HG02870 (cell line): ENCODE data around the gene CENPX.

Experiments used
- ATAC-seq: cut with Tn5 transposase; IDR thresholded peaks from one replicate; pipeline ENCODE4 v1.9.1; 2021; ENCODE audit warnings: mild to moderate bottlenecking, moderate library complexity; ENCODE audit not compliant: unreplicated experiment

The CENPX gene

GRCh38 chr17:82012640-82013295 lies 9.9 kb downstream of the CENPX start:
- ATAC-seq = no peak

- ATAC-seq = no peak
Measured at GRCh38 chr17:82012261-82012639, 10.4 kb downstream of the CENPX start.

GRCh38 chr17:82011617-82012187 lies 11.0 kb downstream of the CENPX start:
- no peak for ATAC-seq

GRCh38 chr17:82010575-82011525 lies 11.8 kb downstream of the CENPX start:
- ATAC-seq = no peak

GRCh38 chr17:82009413-82009812 lies 13.3 kb downstream of the CENPX start:
- ATAC-seq = no peak

GRCh38 chr17:82008941-82009405 lies 13.7 kb downstream of the CENPX start:
- no peak for ATAC-seq

GRCh38 chr17:82008258-82008940 lies 14.3 kb downstream of the CENPX start:
- no peak for ATAC-seq

- no peak for ATAC-seq
Measured at GRCh38 chr17:82007495-82008257, 15.0 kb downstream of the CENPX start.

- ATAC-seq = no peak
Measured at GRCh38 chr17:82007228-82007494, 15.5 kb downstream of the CENPX start.

- no peak for ATAC-seq
Measured at GRCh38 chr17:82006468-82007227, 16.0 kb downstream of the CENPX start.

- ATAC-seq = no peak
Measured at GRCh38 chr17:82005701-82006348, 16.9 kb downstream of the CENPX start.

- no peak for ATAC-seq
Measured at GRCh38 chr17:82004517-82005455, 17.9 kb downstream of the CENPX start.

- no peak for ATAC-seq
Measured at GRCh38 chr17:82003411-82004381, 19.0 kb downstream of the CENPX start.

- no peak for ATAC-seq
Measured at GRCh38 chr17:82001571-82002056, 21.1 kb downstream of the CENPX start.

- no peak for ATAC-seq
Measured at GRCh38 chr17:82000803-82001570, 21.7 kb downstream of the CENPX start.
